H1 (cell line): Measurements from ENCODE around the gene COG3. TPM values are rescaled to one million over a fixed set of nuclear protein-coding genes. Genes with fewer than 3 reads are reported as not detected.

Source experiments
- CTCF ChIA-PET: fragments of 300-600 bp; sonication (Branson Sonifier 250); formaldehyde crosslinking; loops from one replicate; lab custom pipeline; 2021; ENCODE audit not compliant: partially characterized antibody; lab: Charles Lee
- POLR2A ChIA-PET: fragments of 300-600 bp; sonication (Branson Sonifier 250); formaldehyde crosslinking; loops from one replicate; lab custom pipeline; 2021; ENCODE audit warnings: inconsistent platforms; ENCODE audit not compliant: partially characterized antibody; lab: Charles Lee
- DNase-seq, 2 experiments: peaks; one replicate each; pipeline versions ENCODE4 v3.0.0 to v3.0.0-alpha.2; 2010 to 2022; ENCODE audit warnings: low spot score in 2 of 2, low read depth in 1 of 2, mixed read lengths in 1 of 2
- FAIRE-seq: peaks from 2 replicates; lab custom pipeline; 2011; peaks lifted over from hg19 to GRCh38; lab: Jason Lieb, UNC
- H2AFZ ChIP-seq: 2 replicates; pipeline ENCODE4 v1.8.1; 2012; ENCODE audit warnings: low read length, inconsistent platforms
- H2AK5ac ChIP-seq: 2 replicates; pipeline ENCODE4 v1.6.1; 2013; ENCODE audit warnings: low read depth, low read length
- H2BK120ac ChIP-seq: replicated peaks from 2 replicates; pipeline ENCODE3; 2013; ENCODE audit warnings: low read depth, low read length, inconsistent platforms
- H2BK12ac ChIP-seq: 2 replicates; pipeline ENCODE4 v1.6.1; 2013; ENCODE audit warnings: low read depth, low read length
- H2BK15ac ChIP-seq: 2 replicates; pipeline ENCODE4 v1.6.1; 2013; ENCODE audit warnings: low read length
- H2BK20ac ChIP-seq: 2 replicates; pipeline ENCODE4 v1.6.1; 2013; ENCODE audit warnings: low read length
- H2BK5ac ChIP-seq: 2 replicates; pipeline ENCODE4 v1.6.1; 2013; ENCODE audit warnings: low read depth, low read length
- H3K14ac ChIP-seq: 2 replicates; pipeline ENCODE4 v1.6.1; 2013; ENCODE audit warnings: inconsistent platforms; ENCODE audit not compliant: insufficient read length
- H3K18ac ChIP-seq: 2 replicates; pipeline ENCODE4 v1.6.1; 2013; ENCODE audit warnings: low read length; ENCODE audit errors: extremely low read depth
- H3K23ac ChIP-seq: 2 replicates; pipeline ENCODE4 v1.6.1; 2013; ENCODE audit warnings: inconsistent platforms; ENCODE audit not compliant: insufficient read length
- H3K23me2 ChIP-seq: 2 replicates; pipeline ENCODE4 v1.6.1; 2013; ENCODE audit warnings: low read depth, low read length
- H3K27ac ChIP-seq: 2 replicates; pipeline ENCODE4 v1.6.1; 2011; ENCODE audit warnings: low read depth, low read length, inconsistent platforms
- H3K27me3 ChIP-seq, 4 experiments: replicated peaks in 1 of 4; 1 replicate in 1 of 4; 2 replicates in 3 of 4; pipeline versions ENCODE4 v1.6.1 to v1.8.1; 2011 to 2013; ENCODE audit warnings: low read length in 3 of 4, mild to moderate bottlenecking in 3 of 4, inconsistent platforms in 2 of 4, mixed read lengths in 2 of 4, moderate library complexity in 1 of 4; ENCODE audit not compliant: control insufficient read depth in 3 of 4, insufficient read depth in 3 of 4; ENCODE audit errors: extremely low read depth in 1 of 4
- H3K36me3 ChIP-seq, 4 experiments: 2 replicates each; pipeline versions ENCODE4 v1.6.1 to v1.8.1; 2011 to 2013; ENCODE audit warnings: mild to moderate bottlenecking in 4 of 4, low read length in 3 of 4, moderate library complexity in 2 of 4, control low read depth in 1 of 4, inconsistent platforms in 1 of 4; ENCODE audit not compliant: insufficient read depth in 4 of 4, control insufficient read depth in 2 of 4
- H3K4ac ChIP-seq: replicated peaks from 2 replicates; pipeline ENCODE3; 2013; ENCODE audit warnings: low read length, low read depth, mixed read lengths, inconsistent platforms; ENCODE audit not compliant: insufficient read length
- H3K4me1 ChIP-seq, 4 experiments: replicated peaks in 1 of 4; 1 replicate in 1 of 4; 2 replicates in 3 of 4; pipeline versions ENCODE4 v1.6.1 to v1.8.1; 2011 to 2013; ENCODE audit warnings: low read length in 3 of 4, inconsistent platforms in 2 of 4, mixed read lengths in 1 of 4; ENCODE audit not compliant: insufficient read depth in 4 of 4, control insufficient read depth in 3 of 4
- H3K4me2 ChIP-seq, 2 experiments: 2 replicates each; pipeline versions ENCODE4 v1.6.1 to v1.8.1; 2011 to 2013; ENCODE audit warnings: low read depth in 2 of 2, low read length in 2 of 2, control low read depth in 1 of 2, inconsistent platforms in 1 of 2, mild to moderate bottlenecking in 1 of 2; ENCODE audit not compliant: insufficient read depth in 1 of 2
- H3K4me3 ChIP-seq, 4 experiments: fragments of 200-600, 300-600 bp in 1 of 4; sonication (generic), shearing (Covaris generic), sonication (Bioruptor Twin) in 1 of 4; 2 replicates each; pipeline versions ENCODE4 v1.5.1 to v1.8.1; 2011 to 2016; ENCODE audit warnings: low read length in 4 of 4, low read depth in 3 of 4, control low read depth in 2 of 4, inconsistent platforms in 2 of 4, mild to moderate bottlenecking in 2 of 4, mixed read lengths in 1 of 4, moderate library complexity in 1 of 4; ENCODE audit not compliant: insufficient read depth in 2 of 4; ENCODE audit errors: extremely low read depth in 1 of 4
- H3K56ac ChIP-seq: replicated peaks from 2 replicates; pipeline ENCODE3; 2013; ENCODE audit warnings: low read depth, mild to moderate bottlenecking, mixed read lengths, low read length, inconsistent platforms; ENCODE audit not compliant: insufficient read length
- H3K79me1 ChIP-seq: 2 replicates; pipeline ENCODE4 v1.6.1; 2013; ENCODE audit warnings: low read depth, low read length, control low read depth
- H3K79me2 ChIP-seq, 2 experiments: 2 replicates each; pipeline versions ENCODE4 v1.6.1 to v1.8.1; 2012 to 2013; ENCODE audit warnings: low read length in 2 of 2, mild to moderate bottlenecking in 2 of 2, inconsistent platforms in 1 of 2; ENCODE audit not compliant: insufficient read depth in 2 of 2, control insufficient read depth in 1 of 2
- H3K9ac ChIP-seq, 4 experiments: replicated peaks in 1 of 4; 1 replicate in 1 of 4; 2 replicates in 3 of 4; pipeline versions ENCODE4 v1.6.1 to v1.8.1; 2011 to 2013; ENCODE audit warnings: low read depth in 3 of 4, low read length in 3 of 4, control low read depth in 2 of 4, mild to moderate bottlenecking in 2 of 4, moderate library complexity in 2 of 4, inconsistent platforms in 1 of 4; ENCODE audit errors: extremely low read depth in 1 of 4
- H3K9me3 ChIP-seq, 2 experiments: 2 replicates each; pipeline versions ENCODE4 v1.6.1 to v1.8.1; 2012 to 2013; ENCODE audit warnings: mild to moderate bottlenecking in 2 of 2, moderate library complexity in 2 of 2, control low read depth in 1 of 2, inconsistent platforms in 1 of 2, low read depth in 1 of 2, low read length in 1 of 2, mixed read lengths in 1 of 2; ENCODE audit not compliant: insufficient read depth in 2 of 2
- H4K20me1 ChIP-seq, 2 experiments: replicated peaks in 1 of 2; 2 replicates each; pipeline versions ENCODE3 to v1.8.1; 2011 to 2013; ENCODE audit warnings: inconsistent platforms in 2 of 2, low read length in 2 of 2, mild to moderate bottlenecking in 1 of 2; ENCODE audit not compliant: insufficient read depth in 2 of 2, control insufficient read depth in 1 of 2
- H4K5ac ChIP-seq: 2 replicates; pipeline ENCODE4 v1.6.1; 2013; ENCODE audit warnings: low read length, low read depth, mixed read lengths, inconsistent platforms; ENCODE audit not compliant: insufficient read length
- H4K8ac ChIP-seq: 2 replicates; pipeline ENCODE4 v1.8.0; 2013; ENCODE audit warnings: mild to moderate bottlenecking, moderate library complexity, low read length, inconsistent platforms; ENCODE audit not compliant: insufficient read depth; ENCODE audit errors: extremely low read depth
- H4K91ac ChIP-seq: replicated peaks from 2 replicates; pipeline ENCODE3; 2013; ENCODE audit warnings: low read length, mixed read lengths, inconsistent platforms; ENCODE audit not compliant: insufficient read length
- KDM1A ChIP-seq: fragments of 200-600, 300-600 bp; sonication (generic); IDR thresholded peaks from 2 replicates; pipeline ENCODE4 v1.7.1; 2016; ENCODE audit warnings: mild to moderate bottlenecking, low read length, borderline replicate concordance
- ZNF274 ChIP-seq: IDR thresholded peaks from 2 replicates; pipeline ENCODE4 v1.7.0; 2012; ENCODE audit warnings: low read length, borderline replicate concordance; ENCODE audit errors: extremely low read depth
- WGBS, 2 experiments: shearing (Covaris generic) in 1 of 2; methylation state at CpG; one replicate each; pipeline versions ENCODE4 v1.1.6 to v1.1.7; 2013 to 2015; ENCODE audit warnings: low lambda C conversion rate in 2 of 2, mixed read lengths in 2 of 2, inconsistent platforms in 1 of 2, low coverage in 1 of 2, missing lambda C conversion rate in 1 of 2; ENCODE audit not compliant: insufficient replicate concordance in 2 of 2, insufficient coverage in 1 of 2, insufficient read length in 1 of 2; ENCODE audit errors: extremely low coverage in 1 of 2, missing lambda C conversion rate in 1 of 2; 5-methylcytosine and 5-hydroxymethylcytosine counted together
- polyA plus RNA-seq, 7 experiments: library from polyadenylated mRNA; depleted of rRNA in 3 of 7; stranded (reverse) in 5 of 7; unstranded in 2 of 7; fragments of >200 nt in 5 of 7; fragments of 200-250 nt in 2 of 7; gene quantifications; 1 replicate in 5 of 7; 2 replicates in 1 of 7; 4 replicates in 1 of 7; pipeline versions ENCODE4 v1.2.1 to v1.2.3, GENCODE V29; 2011 to 2013; ENCODE audit warnings: missing spikeins in 2 of 7, mixed read lengths in 2 of 7
- total RNA-seq: library from RNA; stranded (reverse); fragmentation: NEBNext Ultra II Directional; extraction: Animal tissue kit (Norgen Biotek cat#: 25700); gene quantifications from 2 replicates; pipeline ENCODE4 v1.2.1, GENCODE V29; 2021

The COG3 gene
- total and polyA plus RNA-seq, 2 of the 8 experiments (the other 6 are each of a cell fraction or from before 2014, with no cell fraction given) = 12.7 to 13.5 TPM

- WGBS, 2 experiments = 89% methylated on average over 16 of the region's 16 CpGs; no CpG with 5 or more reads in 1 of the 2 experiments
- H2AK5ac ChIP-seq = no peak overlapping the region
- H3K9me3 ChIP-seq = no peaks in the 10 kb centered on the region
- H3K79me1 ChIP-seq = no peaks in the 10 kb centered on the region; the same call in 1 of the 2 replicates
- H4K5ac ChIP-seq = no peak overlapping the region
- TF ChIP-seq KDM1A (peak; percentile 21; the same call in 1 of the 2 replicates), ZNF274 (no peak)
- FAIRE-seq (no peak), DNase-seq (no peak)
- H2BK12ac ChIP-seq = no peak overlapping the region
- H2BK15ac ChIP-seq = no peak overlapping the region
- H3K36me3 ChIP-seq = no peaks in the 10 kb centered on the region
- H3K4ac ChIP-seq = no peak overlapping the region
- no peak overlapping the region for H3K4me2 ChIP-seq
- H3K14ac ChIP-seq = no peak overlapping the region
- no peaks in the 10 kb centered on the region; a peak in 1 of 7 replicates for H3K4me1 ChIP-seq
- no peak overlapping the region for H3K27ac ChIP-seq
- no peak overlapping the region for H2AFZ ChIP-seq
- no peak overlapping the region for H2BK20ac ChIP-seq
- H3K18ac ChIP-seq = no peak overlapping the region
- H2BK120ac ChIP-seq = no peak overlapping the region
- no peaks in the 10 kb centered on the region for H3K23me2 ChIP-seq
- POLR2A ChIA-PET = no interaction called here
- no peak overlapping the region for H3K23ac ChIP-seq
- H4K91ac ChIP-seq = no peak overlapping the region
- no peaks in the 10 kb centered on the region for H4K20me1 ChIP-seq
- H3K4me3 ChIP-seq = no peak overlapping the region
- no peak overlapping the region for H3K56ac ChIP-seq
- H3K79me2 ChIP-seq = no peaks in the 10 kb centered on the region
- no peaks in the 10 kb centered on the region; a peak in 2 of 7 replicates for H3K27me3 ChIP-seq
- CTCF ChIA-PET = interaction anchor here (0.6 to 0.9 kb wide), 2 partner anchors 26 to 1152 kb away, joined by 3 read pairs; no protein-coding TSS in a partner anchor
- no peak overlapping the region for H4K8ac ChIP-seq
- no peak overlapping the region for H2BK5ac ChIP-seq
- H3K9ac ChIP-seq = no peak overlapping the region
Measured at GRCh38 chr13:45575146-45575829, 110.5 kb downstream of the COG3 start.
